HG03060 (cell line): ENCODE results near the gene RCBTB2.
"Not testable (repeated sequence)": the region's sequence is repeated elsewhere in the genome, so short reads cannot be mapped to it uniquely, and the experiment has no call there.

ENCODE experiments used
- ATAC-seq: cut with Tn5 transposase; IDR thresholded peaks from one replicate; pipeline ENCODE4 v1.9.1; 2021; ENCODE audit warnings: low read depth, moderate number of reproducible peaks; ENCODE audit not compliant: unreplicated experiment

RCBTB2 gene

GRCh38 chr13:48457578-48458242 is 75.2 kb downstream of the RCBTB2 start:
- no peak for ATAC-seq

GRCh38 chr13:48456546-48456945 is 76.3 kb downstream of the RCBTB2 start:
- no peak for ATAC-seq

DNA sequence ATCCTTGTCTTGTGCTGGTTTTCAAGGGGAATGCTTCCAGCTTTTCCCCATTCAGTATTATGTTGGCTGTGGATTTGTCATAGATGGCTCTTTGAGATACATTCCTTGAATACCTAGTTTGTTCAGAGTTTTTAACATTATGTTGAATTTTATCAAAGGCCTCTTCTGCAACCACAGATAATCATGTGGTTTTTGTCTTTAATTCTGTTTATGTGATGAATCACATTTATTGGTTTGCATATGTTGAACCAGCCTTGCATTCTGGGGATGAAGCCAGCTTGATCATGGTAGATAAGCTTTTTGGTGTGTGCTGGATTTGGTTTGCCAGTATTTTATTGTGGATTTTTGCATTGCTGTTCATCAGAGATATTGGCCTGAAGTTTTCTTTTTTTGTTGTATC is 81.7 kb downstream of the RCBTB2 start:
- not testable (repeated sequence) for ATAC-seq

- ATAC-seq = no peak
These were observed 83.2 kb downstream of the RCBTB2 start for GRCh38 chr13:48449656-48450055.

- ATAC-seq = no peak
These were observed 83.8 kb downstream of the RCBTB2 start for GRCh38 chr13:48448959-48449614.

- ATAC-seq = no peak
These were observed 84.5 kb downstream of the RCBTB2 start for GRCh38 chr13:48448285-48448958.

- ATAC-seq = no peak
These were observed 86.4 kb downstream of the RCBTB2 start for GRCh38 chr13:48446464-48446863.

DNA sequence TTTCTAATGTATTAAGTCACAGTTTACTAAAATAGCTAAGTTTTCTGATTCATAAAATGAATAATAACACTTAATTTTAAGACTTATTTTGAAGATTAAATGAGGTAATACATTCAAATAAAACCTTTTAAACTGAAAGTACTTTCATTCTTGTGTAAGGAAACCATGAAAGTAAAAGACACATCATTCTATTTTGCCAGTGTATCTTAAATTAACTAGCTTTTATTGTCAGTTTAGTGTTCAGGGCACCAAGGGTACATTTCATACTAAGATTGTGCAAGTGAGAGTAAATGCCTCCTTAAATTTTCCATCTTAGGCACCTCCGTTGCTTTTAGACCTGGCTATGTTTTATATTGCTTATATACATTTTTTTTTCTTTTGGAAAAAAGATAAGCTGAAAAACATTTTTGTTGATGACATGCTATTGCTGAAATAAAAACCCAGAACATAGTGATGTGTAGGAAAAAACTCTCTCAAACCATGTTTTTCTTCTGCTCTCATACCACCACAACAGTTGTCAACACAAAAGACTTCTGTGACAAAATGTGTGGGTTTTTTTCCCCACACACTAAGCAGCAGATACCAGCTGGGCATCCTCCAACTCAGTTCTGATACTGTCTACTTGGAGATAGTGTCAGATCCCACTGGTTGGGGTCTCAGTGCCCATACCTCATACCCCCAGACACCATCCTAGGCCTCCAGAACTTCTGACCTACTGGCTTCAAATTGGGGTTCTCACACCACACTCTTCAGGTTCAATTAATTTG is 89.3 kb downstream of the RCBTB2 start:
- ATAC-seq = no peak
